Measurements from ENCODE around the gene CSF2.
"Not testable (repeated sequence)": the region's sequence is repeated elsewhere in the genome, so short reads cannot be mapped to it uniquely, and the experiment has no call there.

CSF2 gene

DNA sequence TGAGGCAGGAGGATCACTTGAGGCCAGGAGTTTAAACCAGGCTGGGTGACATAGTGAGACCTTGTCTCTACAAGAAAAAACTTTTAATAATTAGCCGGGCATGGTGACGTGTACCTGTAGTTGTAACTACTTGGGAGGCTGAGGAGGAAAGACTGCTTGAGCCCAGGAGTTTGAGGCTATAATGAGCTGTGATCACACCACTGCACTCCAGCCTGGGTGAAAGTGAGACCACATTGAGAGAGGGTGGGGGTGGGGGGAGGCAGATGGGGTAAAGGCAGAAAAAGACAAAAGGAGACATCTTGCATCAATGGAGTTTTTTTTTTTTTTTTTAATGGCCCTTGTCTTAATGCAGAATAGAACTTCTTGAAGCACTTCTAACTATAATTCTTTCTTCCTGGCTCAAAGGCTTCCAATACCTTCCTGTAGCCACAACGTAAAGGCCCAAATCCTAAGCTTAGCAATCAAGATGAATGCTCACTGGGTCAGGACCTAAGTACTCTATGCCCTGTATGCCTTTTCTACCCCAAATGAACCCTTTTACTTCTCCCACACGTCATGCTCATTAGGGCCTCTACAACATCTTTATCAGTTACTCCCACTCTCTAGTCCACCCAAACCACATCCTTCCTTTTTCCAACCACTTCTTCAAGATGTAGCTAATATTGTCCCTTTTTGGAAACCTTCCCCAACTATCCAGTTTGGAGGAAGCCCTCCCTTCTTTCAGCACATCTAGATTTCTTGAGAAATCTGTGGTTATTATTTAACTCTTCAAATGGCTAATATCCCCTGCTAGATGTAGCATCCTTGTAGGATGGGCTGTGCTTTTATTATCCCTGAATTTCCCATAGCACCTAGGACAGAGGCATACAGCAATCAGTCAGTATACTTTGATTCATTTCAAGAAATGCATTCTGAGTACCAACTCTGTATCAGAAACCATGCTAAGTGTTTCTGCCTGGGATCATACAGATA is 40.8 kb downstream of the CSF2 start:
- DNase-seq: no peak

DNA sequence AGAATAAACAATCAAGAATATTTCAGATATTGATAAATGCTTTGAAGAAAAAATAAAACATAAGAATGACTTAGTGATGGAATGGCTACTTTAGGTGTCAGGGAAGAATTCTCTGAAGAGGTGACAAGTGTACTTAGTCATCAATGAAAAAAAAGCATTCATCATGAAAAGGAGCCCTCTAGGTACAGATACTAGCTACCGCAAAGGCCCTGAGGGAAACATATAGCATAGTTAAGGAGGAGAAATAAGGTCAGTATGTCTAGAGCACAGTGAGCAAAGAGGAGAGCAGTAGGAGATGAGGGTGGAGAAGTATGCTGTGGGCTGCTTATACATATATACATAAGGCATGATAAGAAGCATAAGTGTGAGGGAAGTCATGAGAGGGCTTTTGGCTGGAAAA is 41.8 kb downstream of the CSF2 start:
- no peak for DNase-seq

DNA sequence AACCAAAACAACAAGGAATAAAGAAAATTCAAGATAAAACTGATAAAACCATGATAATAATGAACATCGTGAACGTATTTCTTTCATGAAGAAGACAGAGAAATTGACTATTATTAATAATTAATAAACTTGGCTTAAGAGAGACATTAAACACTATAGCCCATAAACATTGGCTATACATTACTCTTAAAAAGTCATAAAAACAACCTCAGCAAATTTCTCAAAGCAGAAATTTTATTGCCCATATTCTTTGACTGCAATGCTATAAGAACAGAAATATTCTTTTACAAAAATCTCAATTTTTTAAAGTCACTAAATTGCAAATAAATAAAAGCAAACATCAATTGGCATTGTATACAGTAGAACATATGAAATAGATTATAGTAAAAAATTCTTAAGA is 42.5 kb downstream of the CSF2 start:
- no peak for DNase-seq

DNA sequence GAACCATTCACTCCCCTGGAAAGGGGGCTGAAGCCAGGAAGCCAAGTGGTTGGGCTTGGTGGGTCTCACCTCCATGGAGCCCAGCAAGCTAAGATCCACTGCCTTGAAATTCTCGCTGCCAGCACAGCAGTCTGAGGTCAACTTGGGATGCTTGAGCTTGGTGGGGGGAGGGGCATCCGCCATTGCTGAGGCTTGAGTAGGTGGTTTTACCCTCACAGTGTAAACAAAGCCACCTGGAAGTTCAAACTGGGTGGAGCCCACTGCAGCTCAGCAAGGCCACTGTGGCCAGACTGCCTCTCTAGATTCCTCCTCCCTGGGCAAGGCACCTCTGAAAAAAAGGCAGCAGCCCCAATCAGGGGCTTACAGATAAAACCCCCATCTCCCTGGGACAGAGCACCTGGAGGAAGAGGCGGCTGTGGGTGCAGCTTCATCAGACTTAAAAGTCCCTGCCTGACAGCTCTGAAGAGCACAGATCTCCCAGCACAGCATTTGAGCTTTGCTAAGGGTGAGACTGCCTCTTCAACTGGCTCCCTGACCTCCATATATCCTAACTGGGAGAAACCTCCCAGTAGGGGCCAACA is 43.4 kb downstream of the CSF2 start:
- peak; percentile 73 for DNase-seq

DNA sequence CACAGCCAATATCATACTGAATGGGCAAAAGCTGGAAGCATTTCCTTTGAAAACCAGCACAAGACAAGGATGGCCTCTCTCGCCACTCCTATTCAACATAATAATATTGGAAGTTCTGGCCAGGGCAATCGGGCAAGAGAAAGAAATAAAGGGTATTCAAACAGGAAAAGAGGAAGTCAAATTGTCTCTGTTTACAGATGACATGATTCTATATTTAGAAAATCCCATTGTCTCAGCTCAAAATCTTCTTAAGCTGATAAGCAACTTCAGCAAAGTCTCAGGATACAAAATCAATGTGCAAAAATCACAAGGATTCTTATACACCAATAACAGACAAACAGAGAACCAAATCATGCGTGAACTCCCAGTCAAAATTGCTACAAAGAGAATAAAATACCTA is 47.1 kb downstream of the CSF2 start:
- not testable (repeated sequence) for DNase-seq

DNA sequence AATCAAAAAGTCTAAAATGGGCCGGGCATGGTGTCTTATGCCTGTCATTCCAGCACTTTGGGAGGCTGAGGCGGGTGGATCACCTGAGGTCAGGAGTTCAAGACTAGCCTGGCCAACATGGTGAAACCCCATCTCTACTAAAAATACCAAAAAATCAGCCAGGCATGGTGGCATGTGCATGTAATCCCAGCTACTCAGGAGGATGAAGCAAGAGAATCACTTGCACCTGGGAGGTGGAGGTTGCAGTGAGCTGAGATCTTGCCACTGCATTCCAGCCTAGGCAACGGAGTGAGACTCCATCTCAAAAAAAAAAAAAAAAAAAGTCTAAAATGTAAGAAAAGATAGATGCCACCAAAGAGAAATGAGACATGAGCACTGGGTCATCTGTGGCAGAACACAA is 49.4 kb downstream of the CSF2 start:
- DNase-seq: not testable (repeated sequence)

DNA sequence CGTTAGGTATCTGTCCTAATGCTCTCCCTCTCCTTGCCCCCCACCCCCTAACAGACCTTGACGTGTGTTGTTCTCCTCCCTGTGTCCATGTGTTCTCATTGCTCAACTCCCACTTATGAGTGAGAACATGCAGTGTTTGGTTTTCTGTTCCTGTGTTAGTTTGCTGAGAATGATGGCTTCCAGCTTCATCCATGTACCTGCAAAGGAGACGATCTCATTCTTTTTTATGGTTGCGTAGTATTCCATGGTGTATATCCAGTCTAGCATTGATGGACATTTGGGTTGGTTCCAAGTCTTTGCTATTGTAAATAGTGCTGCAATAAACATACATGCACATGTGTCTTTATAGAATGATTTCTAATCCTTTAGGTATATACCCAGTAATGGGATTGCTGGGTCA is 50.0 kb downstream of the CSF2 start:
- not testable (repeated sequence) for DNase-seq

All from RPMI8226 (cell line).